ENCODE measurements around the gene JMJD6. TPM values are rescaled to one million over a fixed set of nuclear protein-coding genes. Genes with fewer than 3 reads are reported as not detected.

Gene JMJD6
- polyA plus RNA-seq, 4 donors: 19.6 to 30.6 (median 23.7) TPM

Other genes starting within 250 kb of the JMJD6 start
- 1 to 10 TPM; 4.8 to 9.2 (median 7.7) TPM for gene RHBDF2, start 225.2 kb downstream of the JMJD6 start, polyA plus RNA-seq (ENCODE audit: insufficient read length in 4 of 4)
- 10 to 100 TPM; 12.2 to 23.4 (median 14.9) TPM for gene CYGB, start 188.9 kb downstream of the JMJD6 start, polyA plus RNA-seq (ENCODE audit: insufficient read length in 4 of 4)
- 1 to 10 TPM; 2.6 to 6.3 (median 4.1) TPM for gene PRCD, start 186.6 kb downstream of the JMJD6 start, polyA plus RNA-seq (ENCODE audit: insufficient read length in 4 of 4)
- gene ST6GALNAC2, start 140.7 kb downstream of the JMJD6 start, polyA plus RNA-seq (ENCODE audit: insufficient read length in 4 of 4): 10 to 100 TPM in 2 of 4 donors, 1 to 10 TPM in 2; 9.3 to 13.8 (median 9.8) TPM
- under 1 TPM; 0.33 to 0.81 (median 0.37) TPM for gene ST6GALNAC1, start 82.8 kb downstream of the JMJD6 start, polyA plus RNA-seq (ENCODE audit: insufficient read length in 4 of 4)
- 100 to 1,000 TPM in 2 of 4 donors, 10 to 100 TPM in 2; 87.3 to 119 (median 105) TPM for gene MXRA7, start 15.6 kb downstream of the JMJD6 start, polyA plus RNA-seq (ENCODE audit: insufficient read length in 4 of 4)
- gene METTL23, start 233 bp upstream of the JMJD6 start, polyA plus RNA-seq (ENCODE audit: insufficient read length in 4 of 4): 10 to 100 TPM; 38.3 to 47.6 (median 40.0) TPM
- gene SRSF2, start 10.7 kb upstream of the JMJD6 start, polyA plus RNA-seq (ENCODE audit: insufficient read length in 4 of 4): 100 to 1,000 TPM; 349 to 424 (median 370) TPM
- gene MFSD11, start 11.5 kb upstream of the JMJD6 start, polyA plus RNA-seq (ENCODE audit: insufficient read length in 4 of 4): 10 to 100 TPM; 22.7 to 33.7 (median 28.0) TPM
- gene MGAT5B, start 141.8 kb upstream of the JMJD6 start, polyA plus RNA-seq (ENCODE audit: insufficient read length in 4 of 4): 1 to 10 TPM in 3 of 4 donors, under 1 TPM in 1; 0.81 to 3.0 (median 1.9) TPM